ENCODE measurements around the gene TOB1. TPM values are rescaled to one million over a fixed set of nuclear protein-coding genes. Genes with fewer than 3 reads are reported as not detected.

The TOB1 gene
- total RNA-seq, 1 experiment from 2014 or later, result 31.6 TPM

- Histone ChIP-seq H2BK5ac (ENCODE audit: insufficient read length, low read length) (no peak overlapping the region), H4K5ac (ENCODE audit: insufficient read length, low read depth, low read length) (no peak overlapping the region), H2BK15ac (ENCODE audit: low read depth, low read length) (no peak overlapping the region), H2BK20ac (ENCODE audit: low read depth, low read length, poor library complexity, severe bottlenecking) (no peak overlapping the region), H3K27ac (ENCODE audit: insufficient read length, low read depth, low read length) (no peak overlapping the region), H3K56ac (ENCODE audit: insufficient read length, low read depth, low read length) (no peak overlapping the region), H3K9me3 (ENCODE audit: control insufficient read depth, low read depth, low read length) (no peaks in the 10 kb centered on the region), H3K18ac (ENCODE audit: insufficient read length, low read depth, low read length) (no peak overlapping the region), H3K9ac (ENCODE audit: extremely low read depth, insufficient read length, low read length) (no peak overlapping the region), H3K4me1 (ENCODE audit: insufficient read depth, low read length) (no peaks in the 10 kb centered on the region), H3K14ac (ENCODE audit: insufficient read depth, low read length) (no peak overlapping the region), H3K79me2 (ENCODE audit: insufficient read depth, low read length) (peaks cover 7% of the 10 kb centered on the region; the same call in 1 of the 2 replicates), H2BK120ac (ENCODE audit: low read depth, low read length, poor library complexity, severe bottlenecking) (no peak overlapping the region), H2AFZ (ENCODE audit: low read length) (no peak overlapping the region), H3K23me2 (ENCODE audit: insufficient read length, low read depth, low read length, poor library complexity, severe bottlenecking) (peaks cover 4% of the 10 kb centered on the region), H4K8ac (replicated peaks; ENCODE audit: insufficient read length, low read depth, low read length) (no peak overlapping the region), H3K79me1 (ENCODE audit: insufficient read depth, low read depth, low read length, poor library complexity, severe bottlenecking) (peaks cover 3% of the 10 kb centered on the region), H2AK5ac (ENCODE audit: insufficient read length, low read length) (no peak overlapping the region), H4K20me1 (ENCODE audit: control insufficient read depth, insufficient read depth, insufficient read length) (no peaks in the 10 kb centered on the region), H2BK12ac (ENCODE audit: insufficient read length, low read depth, low read length) (no peak overlapping the region), H3K4me2 (ENCODE audit: insufficient read depth, insufficient read length, low read length) (no peak overlapping the region), H3K23ac (ENCODE audit: insufficient read length, low read depth, low read length) (no peak overlapping the region), H4K91ac (ENCODE audit: insufficient read length, low read depth, low read length) (no peak overlapping the region), H3K27me3 (ENCODE audit: insufficient read depth, low read length) (no peaks in the 10 kb centered on the region), H3K4ac (ENCODE audit: low read depth, low read length) (no peak overlapping the region), H3T11ph (ENCODE audit: low read length) (no peak overlapping the region)
- Mint-ChIP-seq H3K27ac (peak overlapping the region in 1 of 3 experiments; percentile 7; a peak in 2 of 7 replicates), H3K27me3 (ENCODE audit: low read depth) (no peaks in the 10 kb centered on the region; the same call in 1 of the 2 replicates), H3K9me3 (no peaks in the 10 kb centered on the region; a peak in 1 of 5 replicates), H3K4me3 (no peak overlapping the region), H3K36me3 (ENCODE audit: insufficient read depth in 1 of 3, low read depth in 3 of 3) (peaks cover 8 to 26% (median 22%) of the 10 kb centered on the region in 3 experiments; a peak in 6 of 7 replicates), H3K4me1 (peaks cover 16 to 22% of the 10 kb centered on the region in 2 experiments)
- 100% methylated on average over 2 of the region's 7 CpGs for WGBS (ENCODE audit: extremely low coverage, insufficient read length, low lambda C conversion rate)
- TF ChIP-seq CTCF (conservative IDR thresholded peaks at IDR 0.05), result no peak
- no peak for DNase-seq
Measured at GRCh38 chr17:50861822-50862528, 4.2 kb downstream of the TOB1 start.

All from H9 (cell line).